Natural killer cell (primary cell): ENCODE data around the gene UGT1A5. TPM values are rescaled to one million over a fixed set of nuclear protein-coding genes. Genes with fewer than 3 reads are reported as not detected.

Experiments used
- ATAC-seq, 3 donors: fragments of 150-1000 bp in 2 of 3; fragments of 200-7000 bp in 1 of 3; cut with Tn5 transposase; 1 replicate in 1 of 3; 2 replicates in 2 of 3; pipeline ENCODE4 v1.10.0; 2021; ENCODE audit warnings: mild to moderate bottlenecking in 2 of 3, moderate library complexity in 2 of 3
- DNase-seq, 2 donors: peaks; one replicate each; pipeline versions ENCODE4 v3.0.0 to v3.0.0-alpha.2; 2013 to 2021; ENCODE audit warnings: mixed read lengths in 1 of 2
- H3K27ac ChIP-seq: one replicate; pipeline ENCODE4 v1.5.1; 2013; ENCODE audit warnings: mild to moderate bottlenecking, low read length
- H3K27me3 ChIP-seq: one replicate; pipeline ENCODE4 v1.6.1; 2013; ENCODE audit warnings: low read length; ENCODE audit not compliant: control insufficient read depth, insufficient read depth
- H3K36me3 ChIP-seq: one replicate; pipeline ENCODE4 v1.6.1; 2013; ENCODE audit warnings: low read length; ENCODE audit not compliant: control insufficient read depth, insufficient read depth
- H3K4me1 ChIP-seq: one replicate; pipeline ENCODE4 v1.6.1; 2013; ENCODE audit warnings: low read length; ENCODE audit not compliant: control insufficient read depth, insufficient read depth
- H3K4me3 ChIP-seq: one replicate; pipeline ENCODE4 v1.5.1; 2013; ENCODE audit warnings: low read length
- H3K9me3 ChIP-seq: one replicate; pipeline ENCODE4 v1.6.1; 2013; ENCODE audit warnings: low read length; ENCODE audit not compliant: control insufficient read depth, insufficient read depth
- H3K27ac Mint-ChIP-seq, 2 donors: one replicate each; pipeline ENCODE4 v1.8.0; 2022; ENCODE audit warnings: mild to moderate bottlenecking in 2 of 2, mixed read lengths in 2 of 2, moderate library complexity in 1 of 2
- H3K27me3 Mint-ChIP-seq, 2 donors: one replicate each; pipeline ENCODE4 v1.8.0; 2022; ENCODE audit warnings: low read depth in 2 of 2, mixed read lengths in 2 of 2
- H3K36me3 Mint-ChIP-seq: one replicate; pipeline ENCODE4 v1.8.0; 2022; ENCODE audit warnings: mixed read lengths
- H3K4me1 Mint-ChIP-seq, 2 donors: one replicate each; pipeline ENCODE4 v1.8.0; 2022; ENCODE audit warnings: mixed read lengths in 2 of 2
- H3K4me3 Mint-ChIP-seq: one replicate; pipeline ENCODE4 v1.8.0; 2022; ENCODE audit warnings: mild to moderate bottlenecking, moderate library complexity, mixed read lengths
- H3K9me3 Mint-ChIP-seq, 2 donors: one replicate each; pipeline ENCODE4 v1.8.0; 2022; ENCODE audit warnings: mixed read lengths in 2 of 2
- WGBS: methylation state at CpG from one replicate; pipeline ENCODE4 v1.1.7; 2013; ENCODE audit warnings: missing lambda C conversion rate; ENCODE audit not compliant: insufficient coverage; 5-methylcytosine and 5-hydroxymethylcytosine counted together
- intact Hi-C: fragments of 100-400 bp; cut with micrococcal nuclease; formaldehyde crosslinking; loops from one replicate; pipeline ENCODE4 v1.14.2; 2022
- total RNA-seq, 4 donors: library from RNA; stranded (reverse); fragments of 120-200 nt in 1 of 4; gene quantifications; one replicate each; pipeline versions ENCODE4 v1.2.3 to v1.2.4, GENCODE V29; 2013 to 2022
- TF ChIP-seq, protein P1 (sequence below): fragments of 200-600 bp; IDR thresholded peaks from one replicate; pipeline ENCODE4 v1.8.0; 2022; ENCODE audit warnings: antibody characterized with exemption

The UGT1A5 gene
- total RNA-seq, 3 donors from 2014 or later (not counting 1 experiment from before 2014, with no cell fraction given), result not detected

DNA sequence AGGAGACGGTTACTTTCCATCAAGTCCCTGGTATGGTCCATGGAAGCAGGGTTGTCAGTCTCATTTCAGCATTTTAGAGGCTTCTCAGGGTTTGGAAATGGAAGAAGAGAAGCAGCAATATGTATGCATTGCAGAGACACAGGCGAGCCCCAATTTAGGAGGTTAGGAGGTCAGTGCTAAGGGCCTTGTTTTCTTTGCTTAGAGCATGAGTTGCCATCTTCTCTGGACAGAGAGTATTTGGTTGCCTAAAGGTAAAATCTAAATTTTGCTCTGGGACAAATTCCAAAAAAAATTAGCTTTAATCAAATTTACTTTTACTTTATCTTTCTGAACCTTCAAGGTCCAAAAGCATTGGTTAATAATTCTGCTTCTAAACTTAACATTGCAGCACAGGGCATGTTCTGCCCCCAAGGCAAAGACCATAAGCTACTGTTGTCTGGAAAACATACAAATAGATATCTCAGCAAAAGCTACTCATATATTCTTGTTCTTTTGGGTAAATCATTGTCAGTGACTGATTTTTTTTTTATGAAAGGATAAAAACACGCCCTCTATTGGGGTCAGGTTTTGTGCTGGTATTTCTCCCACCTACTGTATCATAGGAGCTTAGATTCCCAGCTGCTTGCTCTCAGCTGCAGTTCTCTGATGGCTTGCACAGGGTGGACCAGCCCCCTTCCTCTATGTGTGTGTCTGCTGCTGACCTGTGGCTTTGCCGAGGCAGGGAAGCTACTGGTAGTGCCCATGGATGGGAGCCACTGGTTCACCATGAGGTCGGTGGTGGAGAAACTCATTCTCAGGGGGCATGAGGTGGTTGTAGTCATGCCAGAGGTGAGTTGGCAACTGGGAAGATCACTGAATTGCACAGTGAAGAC, 41.2 kb upstream of the UGT1A5 start, which contains the start of gene UGT1A9:
UGT1A9 (plus strand) TSS at position 609 of the 872 bp plus-strand sequence; CDS start at position 646, 37 bp downstream.
- Histone ChIP-seq H3K36me3 (no peaks in the 10 kb centered on the region), H3K27me3 (no peaks in the 10 kb centered on the region), H3K9me3 (no peaks in the 10 kb centered on the region), H3K4me1 (no peaks in the 10 kb centered on the region), H3K4me3 (no peak within 1 kb of the TSS), H3K27ac (no peak within 1 kb of the TSS)
- peaks cover 18 to 44% of the 10 kb centered on the region in 2 donors for H3K27me3 Mint-ChIP-seq
- H3K27ac Mint-ChIP-seq, result no peak within 1 kb of the TSS
- no peaks in the 10 kb centered on the region for H3K4me1 Mint-ChIP-seq
- TF ChIP-seq, protein P1, sequence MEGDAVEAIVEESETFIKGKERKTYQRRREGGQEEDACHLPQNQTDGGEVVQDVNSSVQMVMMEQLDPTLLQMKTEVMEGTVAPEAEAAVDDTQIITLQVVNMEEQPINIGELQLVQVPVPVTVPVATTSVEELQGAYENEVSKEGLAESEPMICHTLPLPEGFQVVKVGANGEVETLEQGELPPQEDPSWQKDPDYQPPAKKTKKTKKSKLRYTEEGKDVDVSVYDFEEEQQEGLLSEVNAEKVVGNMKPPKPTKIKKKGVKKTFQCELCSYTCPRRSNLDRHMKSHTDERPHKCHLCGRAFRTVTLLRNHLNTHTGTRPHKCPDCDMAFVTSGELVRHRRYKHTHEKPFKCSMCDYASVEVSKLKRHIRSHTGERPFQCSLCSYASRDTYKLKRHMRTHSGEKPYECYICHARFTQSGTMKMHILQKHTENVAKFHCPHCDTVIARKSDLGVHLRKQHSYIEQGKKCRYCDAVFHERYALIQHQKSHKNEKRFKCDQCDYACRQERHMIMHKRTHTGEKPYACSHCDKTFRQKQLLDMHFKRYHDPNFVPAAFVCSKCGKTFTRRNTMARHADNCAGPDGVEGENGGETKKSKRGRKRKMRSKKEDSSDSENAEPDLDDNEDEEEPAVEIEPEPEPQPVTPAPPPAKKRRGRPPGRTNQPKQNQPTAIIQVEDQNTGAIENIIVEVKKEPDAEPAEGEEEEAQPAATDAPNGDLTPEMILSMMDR, result no peak
- WGBS, result 91% methylated on average over 5 of the region's 5 CpGs
- intact Hi-C loops, result no loop called here
- ATAC-seq, result no peak
- no peaks in the 10 kb centered on the region for H3K9me3 Mint-ChIP-seq
- no peak for DNase-seq
- H3K36me3 Mint-ChIP-seq, result no peaks in the 10 kb centered on the region
- H3K4me3 Mint-ChIP-seq, result no peak within 1 kb of the TSS

DNA sequence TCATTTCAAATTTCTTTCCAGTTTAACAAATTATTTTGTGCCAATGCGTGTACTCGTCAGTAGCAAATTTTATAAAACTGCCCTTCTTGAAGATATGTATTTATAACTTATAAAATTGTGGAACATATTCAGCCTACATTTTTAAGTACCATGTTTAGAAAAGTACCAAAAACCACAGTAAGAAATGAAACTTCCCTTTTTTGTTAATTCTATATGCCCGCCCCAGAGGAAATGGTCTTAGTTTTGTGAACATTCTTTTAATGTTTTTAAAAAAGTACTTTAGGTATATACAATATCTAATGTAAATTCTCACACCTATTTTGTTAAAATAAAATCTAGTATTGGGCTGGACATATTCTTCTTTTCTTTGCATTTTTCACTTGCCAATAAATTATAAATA, 39.8 kb upstream of the UGT1A5 start:
- WGBS, result no CpG with 5 or more reads among the region's 3 CpGs
- H3K36me3 Mint-ChIP-seq, result no peaks in the 10 kb centered on the region
- H3K27ac ChIP-seq, result no peak overlapping the region
- H3K27me3 ChIP-seq, result no peaks in the 10 kb centered on the region
- H3K9me3 Mint-ChIP-seq, result no peaks in the 10 kb centered on the region
- H3K36me3 ChIP-seq, result no peaks in the 10 kb centered on the region
- TF ChIP-seq, protein P1, result no peak
- intact Hi-C loops, result no loop called here
- no peaks in the 10 kb centered on the region for H3K4me1 Mint-ChIP-seq
- H3K9me3 ChIP-seq, result no peaks in the 10 kb centered on the region
- H3K4me1 ChIP-seq, result no peaks in the 10 kb centered on the region
- no peak overlapping the region for H3K4me3 Mint-ChIP-seq
- ATAC-seq, result no peak
- DNase-seq, result no peak
- no peak overlapping the region for H3K4me3 ChIP-seq
- no peak overlapping the region for H3K27ac Mint-ChIP-seq
- peaks cover 19 to 51% of the 10 kb centered on the region in 2 donors for H3K27me3 Mint-ChIP-seq

DNA sequence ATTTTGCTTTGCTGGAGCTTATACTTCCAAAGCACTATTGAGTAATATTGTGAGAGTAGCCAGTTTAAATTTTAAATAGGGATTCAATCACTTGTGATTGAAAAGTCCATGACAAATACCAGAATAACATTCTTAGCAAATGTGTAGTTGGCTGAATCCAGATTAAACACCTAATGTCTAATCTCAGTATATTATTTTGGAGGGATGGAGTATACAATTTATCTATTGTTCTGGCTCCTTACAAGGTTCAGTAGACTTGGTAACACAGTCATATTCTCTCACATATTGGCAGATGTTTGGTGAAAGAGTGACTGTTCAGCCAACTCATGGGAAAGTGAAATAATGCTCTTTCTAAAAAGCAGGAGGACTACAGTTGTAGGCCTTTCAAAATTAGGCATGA, 38.8 kb upstream of the UGT1A5 start:
- Mint-ChIP-seq H3K36me3 (no peaks in the 10 kb centered on the region), H3K27ac (no peak overlapping the region), H3K9me3 (no peaks in the 10 kb centered on the region), H3K4me1 (no peaks in the 10 kb centered on the region), H3K27me3 (peaks cover 13 to 44% of the 10 kb centered on the region in 2 donors), H3K4me3 (no peak overlapping the region)
- Histone ChIP-seq H3K27ac (no peak overlapping the region), H3K36me3 (no peaks in the 10 kb centered on the region), H3K27me3 (no peaks in the 10 kb centered on the region), H3K4me3 (no peak overlapping the region), H3K9me3 (no peaks in the 10 kb centered on the region), H3K4me1 (no peaks in the 10 kb centered on the region)
- DNase-seq (no peak), ATAC-seq (no peak)
- intact Hi-C loops, result no loop called here
- TF ChIP-seq, protein P1, result no peak
